ENCODE measurements around the gene NFKBIL1. TPM values are rescaled to one million over a fixed set of nuclear protein-coding genes. Genes with fewer than 3 reads are reported as not detected.

The NFKBIL1 gene
- total and polyA plus RNA-seq, 9 of the 15 experiments (the other 6 are each of a cell fraction or from before 2014, with no cell fraction given): 0.49 to 33.1 (median 7.6) TPM

DNA sequence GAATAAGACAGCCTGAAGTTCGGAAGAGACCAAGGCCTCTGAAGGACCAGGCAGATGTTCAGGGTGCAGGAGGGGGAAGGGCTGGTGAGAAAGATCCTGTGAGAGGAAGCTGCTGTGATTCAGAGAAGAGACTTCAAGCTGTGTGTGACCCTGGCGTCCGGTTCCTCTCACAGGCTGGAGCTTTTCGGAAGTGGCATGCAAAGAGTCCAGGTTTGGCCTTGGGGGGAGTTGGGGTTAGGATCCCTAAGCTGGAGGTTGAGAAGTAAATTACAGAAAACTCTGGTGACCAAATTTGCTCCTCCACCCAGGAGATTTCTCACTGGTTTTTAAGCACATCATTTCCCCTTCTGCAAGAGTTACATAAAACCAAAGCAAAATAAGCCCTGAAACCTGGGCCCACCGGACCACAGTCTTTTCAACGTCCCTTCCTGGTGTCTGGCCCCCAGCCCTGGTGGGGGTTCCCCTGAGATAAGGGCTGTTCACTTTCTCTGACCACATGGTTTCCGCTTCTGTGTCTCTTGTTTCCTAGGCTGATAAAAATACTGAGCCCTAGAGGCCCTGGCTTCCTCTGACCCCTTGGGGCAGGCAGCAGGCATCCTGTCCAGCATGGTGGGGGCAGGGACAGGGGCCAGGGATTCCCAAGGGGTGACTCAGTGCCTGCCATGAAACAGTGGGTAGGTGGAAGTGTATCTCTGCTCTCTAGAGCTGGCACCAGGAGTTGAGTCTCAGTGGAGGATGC lies 12.7 kb downstream of the NFKBIL1 start (continued):
- TF ChIP-seq, protein P1, sequence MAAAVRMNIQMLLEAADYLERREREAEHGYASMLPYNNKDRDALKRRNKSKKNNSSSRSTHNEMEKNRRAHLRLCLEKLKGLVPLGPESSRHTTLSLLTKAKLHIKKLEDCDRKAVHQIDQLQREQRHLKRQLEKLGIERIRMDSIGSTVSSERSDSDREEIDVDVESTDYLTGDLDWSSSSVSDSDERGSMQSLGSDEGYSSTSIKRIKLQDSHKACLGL (CRISPR knock-in tag; IDR thresholded peaks at IDR 0.05; ENCODE audit: borderline replicate concordance, poor library complexity, severe bottlenecking): no peak
- TF ChIP-seq, protein P2, sequence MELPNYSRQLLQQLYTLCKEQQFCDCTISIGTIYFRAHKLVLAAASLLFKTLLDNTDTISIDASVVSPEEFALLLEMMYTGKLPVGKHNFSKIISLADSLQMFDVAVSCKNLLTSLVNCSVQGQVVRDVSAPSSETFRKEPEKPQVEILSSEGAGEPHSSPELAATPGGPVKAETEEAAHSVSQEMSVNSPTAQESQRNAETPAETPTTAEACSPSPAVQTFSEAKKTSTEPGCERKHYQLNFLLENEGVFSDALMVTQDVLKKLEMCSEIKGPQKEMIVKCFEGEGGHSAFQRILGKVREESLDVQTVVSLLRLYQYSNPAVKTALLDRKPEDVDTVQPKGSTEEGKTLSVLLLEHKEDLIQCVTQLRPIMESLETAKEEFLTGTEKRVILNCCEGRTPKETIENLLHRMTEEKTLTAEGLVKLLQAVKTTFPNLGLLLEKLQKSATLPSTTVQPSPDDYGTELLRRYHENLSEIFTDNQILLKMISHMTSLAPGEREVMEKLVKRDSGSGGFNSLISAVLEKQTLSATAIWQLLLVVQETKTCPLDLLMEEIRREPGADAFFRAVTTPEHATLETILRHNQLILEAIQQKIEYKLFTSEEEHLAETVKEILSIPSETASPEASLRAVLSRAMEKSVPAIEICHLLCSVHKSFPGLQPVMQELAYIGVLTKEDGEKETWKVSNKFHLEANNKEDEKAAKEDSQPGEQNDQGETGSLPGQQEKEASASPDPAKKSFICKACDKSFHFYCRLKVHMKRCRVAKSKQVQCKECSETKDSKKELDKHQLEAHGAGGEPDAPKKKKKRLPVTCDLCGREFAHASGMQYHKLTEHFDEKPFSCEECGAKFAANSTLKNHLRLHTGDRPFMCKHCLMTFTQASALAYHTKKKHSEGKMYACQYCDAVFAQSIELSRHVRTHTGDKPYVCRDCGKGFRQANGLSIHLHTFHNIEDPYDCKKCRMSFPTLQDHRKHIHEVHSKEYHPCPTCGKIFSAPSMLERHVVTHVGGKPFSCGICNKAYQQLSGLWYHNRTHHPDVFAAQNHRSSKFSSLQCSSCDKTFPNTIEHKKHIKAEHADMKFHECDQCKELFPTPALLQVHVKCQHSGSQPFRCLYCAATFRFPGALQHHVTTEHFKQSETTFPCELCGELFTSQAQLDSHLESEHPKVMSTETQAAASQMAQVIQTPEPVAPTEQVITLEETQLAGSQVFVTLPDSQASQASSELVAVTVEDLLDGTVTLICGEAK (IDR thresholded peaks at IDR 0.05): peak; percentile 44; the same call in 1 of the 2 replicates
- TF ChIP-seq, protein P2 (CRISPR knock-in tag; IDR thresholded peaks at IDR 0.05): no peak
- TF ChIP-seq, protein P3, sequence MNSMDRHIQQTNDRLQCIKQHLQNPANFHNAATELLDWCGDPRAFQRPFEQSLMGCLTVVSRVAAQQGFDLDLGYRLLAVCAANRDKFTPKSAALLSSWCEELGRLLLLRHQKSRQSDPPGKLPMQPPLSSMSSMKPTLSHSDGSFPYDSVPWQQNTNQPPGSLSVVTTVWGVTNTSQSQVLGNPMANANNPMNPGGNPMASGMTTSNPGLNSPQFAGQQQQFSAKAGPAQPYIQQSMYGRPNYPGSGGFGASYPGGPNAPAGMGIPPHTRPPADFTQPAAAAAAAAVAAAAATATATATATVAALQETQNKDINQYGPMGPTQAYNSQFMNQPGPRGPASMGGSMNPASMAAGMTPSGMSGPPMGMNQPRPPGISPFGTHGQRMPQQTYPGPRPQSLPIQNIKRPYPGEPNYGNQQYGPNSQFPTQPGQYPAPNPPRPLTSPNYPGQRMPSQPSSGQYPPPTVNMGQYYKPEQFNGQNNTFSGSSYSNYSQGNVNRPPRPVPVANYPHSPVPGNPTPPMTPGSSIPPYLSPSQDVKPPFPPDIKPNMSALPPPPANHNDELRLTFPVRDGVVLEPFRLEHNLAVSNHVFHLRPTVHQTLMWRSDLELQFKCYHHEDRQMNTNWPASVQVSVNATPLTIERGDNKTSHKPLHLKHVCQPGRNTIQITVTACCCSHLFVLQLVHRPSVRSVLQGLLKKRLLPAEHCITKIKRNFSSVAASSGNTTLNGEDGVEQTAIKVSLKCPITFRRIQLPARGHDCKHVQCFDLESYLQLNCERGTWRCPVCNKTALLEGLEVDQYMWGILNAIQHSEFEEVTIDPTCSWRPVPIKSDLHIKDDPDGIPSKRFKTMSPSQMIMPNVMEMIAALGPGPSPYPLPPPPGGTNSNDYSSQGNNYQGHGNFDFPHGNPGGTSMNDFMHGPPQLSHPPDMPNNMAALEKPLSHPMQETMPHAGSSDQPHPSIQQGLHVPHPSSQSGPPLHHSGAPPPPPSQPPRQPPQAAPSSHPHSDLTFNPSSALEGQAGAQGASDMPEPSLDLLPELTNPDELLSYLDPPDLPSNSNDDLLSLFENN (IDR thresholded peaks at IDR 0.05; ENCODE audit: low read depth in 2 of 2, low read length in 2 of 2): 0 out of 4 replicates have a peak, but pooled peaks of 1 of the 2 experiments have one; percentile 47
- peak; percentile 83 for TF ChIP-seq EP300 (IDR thresholded peaks at IDR 0.05; ENCODE audit: low read length)
- peak; percentile 42 for TF ChIP-seq TAF9B (IDR thresholded peaks at IDR 0.05; ENCODE audit: partially characterized antibody)
- peak; percentile 57 for TF ChIP-seq NFIC (IDR thresholded peaks at IDR 0.05)
- TF ChIP-seq MAZ (CRISPR knock-in tag; conservative IDR thresholded peaks at IDR 0.05 in 1 of 2, IDR thresholded peaks at IDR 0.05 in 1 of 2): peak; percentile 52 to 80; a peak in 3 of 4 replicates
- no peak for TF ChIP-seq ZNF277 (CRISPR knock-in tag; IDR thresholded peaks at IDR 0.05; ENCODE audit: borderline replicate concordance)
- TF ChIP-seq HDAC2 (IDR thresholded peaks at IDR 0.05): 0 out of 2 replicates have a peak, but pooled peaks have one; percentile 14
- peak; percentile 81 for TF ChIP-seq GABPA (tag; conservative IDR thresholded peaks at IDR 0.05; ENCODE audit: low read depth)
- TF ChIP-seq SMARCE1 (IDR thresholded peaks at IDR 0.05): peak; percentile 73; the same call in 1 of the 2 replicates
